Panc1 (cell line): ENCODE measurements around the gene CDK8. TPM values are rescaled to one million over a fixed set of nuclear protein-coding genes. Genes with fewer than 3 reads are reported as not detected.
"Not testable (repeated sequence)": the region's sequence is repeated elsewhere in the genome, so short reads cannot be mapped to it uniquely, and the experiment has no call there.

Experiments used
- ATAC-seq: fragments of 200-7000 bp; cut with Tn5 transposase; 2 replicates; pipeline ENCODE4 v1.9.1; 2020; ENCODE audit warnings: mild to moderate bottlenecking, moderate library complexity
- BruUV-seq: library from RNA; stranded (reverse); fragments of 400-500 nt; replicated peaks from 2 replicates; lab custom pipeline; 2021; lab: Mats Ljungman, UMichigan
- CTCF ChIA-PET: fragments of 300-600 bp; sonication (Branson Sonifier 250); formaldehyde crosslinking; loops from one replicate; lab custom pipeline; 2022; ENCODE audit warnings: antibody characterized with exemption; lab: Charles Lee
- POLR2A ChIA-PET: fragments of 300-600 bp; sonication (Branson Sonifier 250); formaldehyde crosslinking; loops from one replicate; lab custom pipeline; 2022; ENCODE audit warnings: antibody characterized with exemption; lab: Charles Lee
- DNase-seq: peaks from one replicate; pipeline ENCODE4 v3.0.0-alpha.2; 2010; ENCODE audit warnings: low read depth, low spot score
- H3K27ac ChIP-seq: 2 replicates; pipeline ENCODE4 v1.5.1; 2011; ENCODE audit warnings: mild to moderate bottlenecking, low read length, inconsistent platforms
- H3K27me3 ChIP-seq: fragments of 200-500 bp; sonication (Bioruptor generic); 2 replicates; pipeline ENCODE4 v1.6.0; 2014; ENCODE audit warnings: low read length, inconsistent platforms; ENCODE audit not compliant: control insufficient read depth, insufficient read depth
- H3K36me3 ChIP-seq: fragments of 200-500 bp; sonication (Bioruptor generic); 2 replicates; pipeline ENCODE4 v1.5.1; 2014; ENCODE audit warnings: inconsistent platforms, mild to moderate bottlenecking, low read length, moderate library complexity; ENCODE audit not compliant: control insufficient read depth, insufficient read depth
- H3K4me1 ChIP-seq: 2 replicates; pipeline ENCODE4 v1.5.1; 2011; ENCODE audit warnings: inconsistent platforms, mild to moderate bottlenecking, low read length, moderate library complexity; ENCODE audit not compliant: control insufficient read depth, insufficient read depth
- H3K4me3 ChIP-seq, 2 experiments: 2 replicates each; pipeline ENCODE4 v1.5.1; 2011 to 2012; ENCODE audit warnings: low read depth in 2 of 2, low read length in 2 of 2, mild to moderate bottlenecking in 2 of 2, inconsistent platforms in 1 of 2, moderate library complexity in 1 of 2
- H3K9me3 ChIP-seq: fragments of 200-500 bp; sonication (Bioruptor generic); 2 replicates; pipeline ENCODE4 v1.5.1; 2014; ENCODE audit warnings: low read depth, mild to moderate bottlenecking, inconsistent platforms, low read length, moderate library complexity; ENCODE audit not compliant: control insufficient read depth, insufficient read depth
- POLR2AphosphoS5 ChIP-seq: IDR thresholded peaks from 2 replicates; pipeline ENCODE4 v1.6.1; 2012; ENCODE audit warnings: mild to moderate bottlenecking, low read depth, low read length, moderate library complexity
- SIN3A ChIP-seq: IDR thresholded peaks from 2 replicates; pipeline ENCODE4 v1.6.1; 2012; ENCODE audit warnings: low read depth, mild to moderate bottlenecking, low read length, moderate library complexity, borderline replicate concordance; ENCODE audit not compliant: insufficient read depth
- TCF7L2 ChIP-seq: IDR thresholded peaks from 2 replicates; pipeline ENCODE4 v1.6.1; 2011; ENCODE audit warnings: mild to moderate bottlenecking, low read depth, low read length, inconsistent platforms
- in situ Hi-C: cut with HindIII; loops from 2 replicates; pipeline ENCODE4 v1.10.0; 2016; ENCODE audit warnings: low sequenced_read_pairs, low pct_unique_long_range_greater_than_20kb
- intact Hi-C: fragments of 100-400 bp; cut with micrococcal nuclease; formaldehyde crosslinking; loops from one replicate; pipeline ENCODE4 v1.10.0; 2022; ENCODE audit not compliant: unreplicated experiment
- total RNA-seq: library from RNA; stranded (reverse); gene quantifications from one replicate; pipeline ENCODE4 v1.2.1, GENCODE V29; 2021; ENCODE audit not compliant: unreplicated experiment
- TF ChIP-seq, protein P1 (sequence below), 2 experiments: IDR thresholded peaks; 2 replicates each; pipeline ENCODE4 v1.6.1; 2011 to 2012; ENCODE audit warnings: low read depth in 2 of 2, control low read depth in 1 of 2, low read length in 1 of 2, mild to moderate bottlenecking in 1 of 2, moderate library complexity in 1 of 2; ENCODE audit not compliant: insufficient read depth in 1 of 2
- TF ChIP-seq, protein P2 (sequence below): fragments of 450-650 bp; IDR thresholded peaks from 2 replicates; pipeline ENCODE4 v1.5.1; 2017; ENCODE audit warnings: mild to moderate bottlenecking

Gene CDK8
- total RNA-seq, 1 experiment from 2014 or later, result 14.9 TPM

DNA sequence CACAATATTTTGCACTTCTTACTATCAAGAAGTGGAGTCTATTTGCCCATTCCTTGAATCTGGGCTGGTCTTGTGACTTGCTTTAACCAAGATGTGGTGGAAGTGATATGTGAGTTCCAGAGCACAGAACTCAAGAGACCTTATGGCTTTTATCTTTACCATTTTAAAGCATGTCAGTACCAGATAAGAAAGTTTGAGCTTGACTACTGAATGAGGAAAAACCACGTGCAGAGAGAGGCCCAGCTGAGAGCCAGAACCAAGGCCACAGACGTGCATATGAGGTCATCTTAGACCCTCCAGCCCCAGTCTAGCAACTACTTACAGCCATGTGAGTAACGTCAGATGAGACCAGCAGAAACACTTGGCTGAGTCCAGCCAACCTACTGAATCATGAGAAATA lies 6.3 kb upstream of the CDK8 start:
- Histone ChIP-seq H3K36me3 (no peaks in the 10 kb centered on the region), H3K27ac (no peak overlapping the region), H3K9me3 (no peaks in the 10 kb centered on the region), H3K4me1 (no peaks in the 10 kb centered on the region), H3K4me3 (no peak overlapping the region), H3K27me3 (no peaks in the 10 kb centered on the region; the same call in 1 of the 2 replicates)
- no peak for DNase-seq
- ChIA-PET CTCF (no interaction called here), POLR2A (no interaction called here)
- BruUV-seq, result no TSS peak
- in situ Hi-C loops (no loop called here), intact Hi-C loops (no loop called here)
- TF ChIP-seq TCF7L2 (no peak), SIN3A (no peak), POLR2AphosphoS5 (no peak)
- TF ChIP-seq, protein P1, sequence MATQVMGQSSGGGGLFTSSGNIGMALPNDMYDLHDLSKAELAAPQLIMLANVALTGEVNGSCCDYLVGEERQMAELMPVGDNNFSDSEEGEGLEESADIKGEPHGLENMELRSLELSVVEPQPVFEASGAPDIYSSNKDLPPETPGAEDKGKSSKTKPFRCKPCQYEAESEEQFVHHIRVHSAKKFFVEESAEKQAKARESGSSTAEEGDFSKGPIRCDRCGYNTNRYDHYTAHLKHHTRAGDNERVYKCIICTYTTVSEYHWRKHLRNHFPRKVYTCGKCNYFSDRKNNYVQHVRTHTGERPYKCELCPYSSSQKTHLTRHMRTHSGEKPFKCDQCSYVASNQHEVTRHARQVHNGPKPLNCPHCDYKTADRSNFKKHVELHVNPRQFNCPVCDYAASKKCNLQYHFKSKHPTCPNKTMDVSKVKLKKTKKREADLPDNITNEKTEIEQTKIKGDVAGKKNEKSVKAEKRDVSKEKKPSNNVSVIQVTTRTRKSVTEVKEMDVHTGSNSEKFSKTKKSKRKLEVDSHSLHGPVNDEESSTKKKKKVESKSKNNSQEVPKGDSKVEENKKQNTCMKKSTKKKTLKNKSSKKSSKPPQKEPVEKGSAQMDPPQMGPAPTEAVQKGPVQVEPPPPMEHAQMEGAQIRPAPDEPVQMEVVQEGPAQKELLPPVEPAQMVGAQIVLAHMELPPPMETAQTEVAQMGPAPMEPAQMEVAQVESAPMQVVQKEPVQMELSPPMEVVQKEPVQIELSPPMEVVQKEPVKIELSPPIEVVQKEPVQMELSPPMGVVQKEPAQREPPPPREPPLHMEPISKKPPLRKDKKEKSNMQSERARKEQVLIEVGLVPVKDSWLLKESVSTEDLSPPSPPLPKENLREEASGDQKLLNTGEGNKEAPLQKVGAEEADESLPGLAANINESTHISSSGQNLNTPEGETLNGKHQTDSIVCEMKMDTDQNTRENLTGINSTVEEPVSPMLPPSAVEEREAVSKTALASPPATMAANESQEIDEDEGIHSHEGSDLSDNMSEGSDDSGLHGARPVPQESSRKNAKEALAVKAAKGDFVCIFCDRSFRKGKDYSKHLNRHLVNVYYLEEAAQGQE (IDR thresholded peaks at IDR 0.05; ENCODE audit: insufficient read depth in 1 of 2, low read depth in 2 of 2, low read length in 1 of 2), result no peak
- TF ChIP-seq, protein P2, sequence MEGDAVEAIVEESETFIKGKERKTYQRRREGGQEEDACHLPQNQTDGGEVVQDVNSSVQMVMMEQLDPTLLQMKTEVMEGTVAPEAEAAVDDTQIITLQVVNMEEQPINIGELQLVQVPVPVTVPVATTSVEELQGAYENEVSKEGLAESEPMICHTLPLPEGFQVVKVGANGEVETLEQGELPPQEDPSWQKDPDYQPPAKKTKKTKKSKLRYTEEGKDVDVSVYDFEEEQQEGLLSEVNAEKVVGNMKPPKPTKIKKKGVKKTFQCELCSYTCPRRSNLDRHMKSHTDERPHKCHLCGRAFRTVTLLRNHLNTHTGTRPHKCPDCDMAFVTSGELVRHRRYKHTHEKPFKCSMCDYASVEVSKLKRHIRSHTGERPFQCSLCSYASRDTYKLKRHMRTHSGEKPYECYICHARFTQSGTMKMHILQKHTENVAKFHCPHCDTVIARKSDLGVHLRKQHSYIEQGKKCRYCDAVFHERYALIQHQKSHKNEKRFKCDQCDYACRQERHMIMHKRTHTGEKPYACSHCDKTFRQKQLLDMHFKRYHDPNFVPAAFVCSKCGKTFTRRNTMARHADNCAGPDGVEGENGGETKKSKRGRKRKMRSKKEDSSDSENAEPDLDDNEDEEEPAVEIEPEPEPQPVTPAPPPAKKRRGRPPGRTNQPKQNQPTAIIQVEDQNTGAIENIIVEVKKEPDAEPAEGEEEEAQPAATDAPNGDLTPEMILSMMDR, result no peak
- no peak for ATAC-seq

DNA sequence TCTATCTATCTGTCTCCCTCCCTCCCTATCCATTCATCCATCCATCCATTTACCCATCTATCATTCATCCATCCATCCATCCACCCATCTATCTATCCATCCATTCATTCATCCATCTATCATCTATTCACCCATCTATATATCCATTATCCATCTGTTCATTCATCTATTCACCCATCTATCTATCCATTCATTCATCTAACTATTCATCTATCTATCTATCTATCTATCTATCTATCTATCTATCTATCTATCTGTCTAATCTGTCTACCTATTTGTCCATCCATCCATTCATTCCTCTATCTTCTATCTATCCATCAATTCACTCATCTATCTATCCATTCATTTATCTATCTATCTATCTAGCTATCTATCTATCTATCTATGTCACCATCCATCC lies 4.4 kb upstream of the CDK8 start:
- in situ Hi-C loops, result no loop called here
- POLR2A ChIA-PET, result no interaction called here
- TF ChIP-seq, protein P2, result no peak
- TF ChIP-seq POLR2AphosphoS5 (no peak), TCF7L2 (no peak), SIN3A (no peak)
- TF ChIP-seq, protein P1 (IDR thresholded peaks at IDR 0.05; ENCODE audit: insufficient read depth in 1 of 2, low read depth in 2 of 2, low read length in 1 of 2), result no peak
- Histone ChIP-seq H3K4me3 (no peak overlapping the region), H3K27me3 (no peaks in the 10 kb centered on the region; the same call in 1 of the 2 replicates), H3K27ac (no peak overlapping the region), H3K36me3 (no peaks in the 10 kb centered on the region; the same call in 1 of the 2 replicates), H3K4me1 (no peaks in the 10 kb centered on the region), H3K9me3 (no peaks in the 10 kb centered on the region)
- intact Hi-C loops, result no loop called here
- BruUV-seq, result no TSS peak
- DNase-seq (no peak), ATAC-seq (no peak)
- CTCF ChIA-PET, result no interaction called here

DNA sequence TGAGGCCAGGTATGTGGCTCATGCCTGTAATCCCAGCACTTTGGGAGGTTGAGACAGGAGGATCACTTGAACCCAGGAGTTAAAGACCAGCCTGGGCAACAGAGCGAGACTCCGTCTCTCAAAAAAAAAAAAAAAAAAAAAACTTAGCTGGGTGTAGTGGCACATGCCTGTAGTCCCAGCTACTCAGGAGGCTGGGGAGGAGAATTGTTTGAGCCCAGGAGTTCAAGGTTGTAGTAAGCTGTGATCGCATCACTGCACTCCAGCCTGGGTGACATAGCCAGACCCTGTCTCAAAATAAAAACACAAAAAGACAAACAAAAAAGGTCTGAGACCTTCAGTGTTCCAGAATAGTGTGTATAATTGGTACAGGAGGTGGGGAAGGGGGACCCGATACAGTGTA lies 1.9 kb upstream of the CDK8 start:
- H3K9me3 ChIP-seq, BruUV-seq, H3K4me3 ChIP-seq, H3K27ac ChIP-seq, H3K4me1 ChIP-seq, CTCF ChIA-PET, ATAC-seq, H3K36me3 ChIP-seq, H3K27me3 ChIP-seq, intact Hi-C loops, POLR2A ChIA-PET, DNase-seq, in situ Hi-C loops: not testable (repeated sequence)
